GM19395 (cell line): Measurements from ENCODE around the gene ZBTB1.
"Not testable (repeated sequence)": the region's sequence is repeated elsewhere in the genome, so short reads cannot be mapped to it uniquely, and the experiment has no call there.

Experiments used
- ATAC-seq: cut with Tn5 transposase; IDR thresholded peaks from one replicate; pipeline ENCODE4 v1.9.1; 2021; ENCODE audit warnings: mild to moderate bottlenecking, moderate library complexity; ENCODE audit not compliant: unreplicated experiment

The ZBTB1 gene

DNA sequence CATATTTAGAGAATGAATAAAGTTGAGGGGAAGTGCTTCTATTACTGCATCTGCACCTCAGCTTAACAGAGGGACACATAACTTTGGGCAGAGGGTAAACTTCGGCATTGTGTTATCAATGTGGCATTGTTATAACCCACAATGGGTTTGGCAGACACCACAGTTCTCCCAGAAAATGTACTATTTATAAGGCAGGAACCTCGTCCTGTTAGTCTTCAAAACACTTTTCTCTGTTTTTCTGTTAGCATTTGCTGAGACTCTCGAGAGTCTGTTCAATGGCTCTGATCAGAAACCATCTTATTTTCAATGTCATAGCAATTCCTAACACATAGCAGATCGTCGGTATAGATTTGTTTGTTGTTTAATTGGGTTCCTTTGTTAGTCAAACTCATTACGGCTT is 59.1 kb downstream of the ZBTB1 start:
- no peak for ATAC-seq

DNA sequence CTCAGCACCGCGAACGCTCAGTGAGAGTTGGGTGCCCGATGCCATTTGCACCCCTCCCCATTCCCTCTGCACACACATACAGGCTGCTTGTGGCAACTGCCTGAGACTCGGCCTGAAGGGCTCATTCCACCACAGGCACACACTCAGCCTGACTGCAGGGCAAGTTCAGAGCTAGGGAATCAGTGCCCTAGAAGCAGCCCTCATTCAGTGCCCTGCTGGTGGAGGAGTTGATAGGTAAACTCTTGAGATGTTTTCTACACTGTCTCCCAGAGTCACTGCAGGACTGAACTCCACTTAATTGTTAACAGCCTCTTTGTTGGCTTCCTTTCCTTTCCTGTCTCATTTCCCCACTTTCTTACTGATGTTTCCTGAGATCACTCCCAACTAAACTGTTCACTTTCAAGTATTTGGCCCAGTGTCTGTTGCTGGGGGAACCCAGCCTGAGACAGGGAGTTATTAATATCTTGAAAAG is 62.1 kb downstream of the ZBTB1 start:
- ATAC-seq = no peak

DNA sequence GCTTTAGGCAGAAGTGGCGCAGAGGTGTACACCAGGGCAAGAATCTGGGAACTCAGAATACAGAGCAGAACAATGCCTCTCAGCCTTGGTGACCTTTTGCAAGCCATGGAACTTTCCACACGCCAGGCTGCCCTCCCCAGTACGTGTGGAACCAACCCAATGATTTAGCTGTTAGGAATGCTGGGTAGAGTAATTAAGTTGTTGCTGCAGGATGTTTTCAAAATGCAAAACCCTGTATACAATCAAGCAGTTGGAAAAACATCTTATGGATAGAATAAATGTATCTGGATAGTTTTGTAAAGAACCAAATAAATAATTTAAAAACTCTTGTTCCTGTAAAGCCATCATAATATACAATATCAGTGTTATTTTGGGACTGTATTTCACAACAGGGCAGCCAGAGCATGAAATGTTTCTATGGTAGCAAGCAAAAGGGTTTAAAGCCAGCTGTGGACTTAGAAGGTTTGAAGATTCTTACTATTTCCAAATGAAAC is 64.6 kb downstream of the ZBTB1 start:
- ATAC-seq = no peak

DNA sequence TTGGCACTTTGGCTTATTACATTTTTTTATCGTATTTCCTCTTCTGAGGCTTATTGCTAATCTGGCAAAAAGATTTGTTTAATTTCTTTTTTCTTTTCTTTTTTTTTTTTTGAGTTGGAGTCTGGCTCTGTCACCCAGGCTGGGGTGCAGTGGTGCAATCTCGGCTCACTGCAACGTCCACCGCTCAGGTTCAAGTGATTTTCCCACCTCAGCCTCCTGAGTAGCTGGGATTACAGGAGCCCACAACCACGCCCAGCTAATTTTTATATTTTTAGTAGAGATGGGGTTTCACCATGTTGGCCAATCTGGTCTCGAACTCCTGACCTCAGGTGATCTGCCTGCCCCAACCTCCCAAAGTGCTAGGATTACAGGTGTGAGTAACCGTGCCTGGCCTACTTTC is 65.1 kb downstream of the ZBTB1 start:
- not testable (repeated sequence) for ATAC-seq

DNA sequence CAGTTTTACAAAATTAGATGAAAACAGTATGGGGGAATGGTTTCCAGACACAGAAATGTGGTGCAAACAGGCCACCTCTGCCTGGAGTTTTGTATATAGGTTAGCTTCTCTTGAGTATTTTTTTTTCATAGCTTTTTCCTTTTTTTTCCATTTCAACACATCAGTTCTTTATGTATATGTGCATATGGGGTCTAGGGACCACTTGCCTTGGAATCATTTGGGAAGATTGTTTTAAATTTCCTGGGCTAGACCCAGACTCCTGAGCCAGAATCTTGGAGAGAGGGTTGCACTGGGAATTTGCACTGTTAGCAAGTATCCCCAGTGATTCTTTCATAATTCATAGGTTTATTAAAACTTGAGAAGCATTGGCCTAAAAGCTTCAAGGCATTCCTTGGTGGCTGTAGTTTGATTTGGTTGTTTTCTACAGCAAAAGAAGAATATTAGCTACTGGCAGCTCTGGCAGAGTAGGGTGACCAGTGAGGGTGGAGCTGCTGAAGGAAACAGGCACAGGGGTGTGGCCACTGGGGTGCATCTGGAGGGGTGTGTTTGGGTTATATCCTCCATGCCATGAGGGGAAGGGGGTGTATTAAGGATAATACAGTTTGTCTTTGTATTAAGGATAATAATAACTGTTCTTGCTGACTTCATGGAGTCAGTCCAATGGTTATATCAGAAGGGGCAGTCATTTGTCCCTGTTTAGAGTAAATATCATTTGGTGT is 68.0 kb downstream of the ZBTB1 start:
- no peak for ATAC-seq

DNA sequence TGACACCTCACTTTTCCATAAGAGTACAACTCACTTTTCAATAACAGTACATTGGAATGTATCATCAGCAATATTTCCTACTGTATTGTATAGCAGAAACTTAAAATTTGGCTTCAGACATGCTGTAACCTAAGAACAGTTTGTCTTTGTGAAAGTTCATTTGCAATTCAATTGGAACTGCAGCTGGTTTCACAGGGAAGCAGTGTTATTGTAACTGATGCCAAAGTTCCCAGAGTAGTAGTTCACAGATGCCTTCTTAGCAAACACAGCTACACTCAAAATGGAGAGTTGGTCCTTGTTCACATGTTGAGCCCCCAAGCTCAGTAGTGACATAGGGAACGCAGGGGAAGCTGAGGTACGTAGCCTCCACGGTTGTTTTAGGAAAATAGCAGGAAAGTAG is 68.5 kb downstream of the ZBTB1 start:
- ATAC-seq = no peak
